GM21381 (cell line): Measurements from ENCODE around the gene CNTN2.

Source experiments
- ATAC-seq: cut with Tn5 transposase; IDR thresholded peaks from one replicate; pipeline ENCODE4 v1.9.1; 2021; ENCODE audit warnings: mild to moderate bottlenecking, moderate library complexity; ENCODE audit not compliant: unreplicated experiment

Gene CNTN2

GRCh38 chr1:205042911-205043806, at the start of gene CNTN2:
Gene CNTN2, plus strand, starts transcription at chr1:205043212. Its CDS starts 9,974 bp downstream, at chr1:205053186.
- ATAC-seq = no peak

GRCh38 chr1:204994086-204994862, 48.7 kb upstream of the CNTN2 start:
- ATAC-seq = no peak

- no peak for ATAC-seq
Observed at GRCh38 chr1:204996981-204997380, 46.0 kb upstream of the CNTN2 start.

GRCh38 chr1:204997591-204998355, 45.2 kb upstream of the CNTN2 start:
- no peak for ATAC-seq

- ATAC-seq = no peak
Observed at GRCh38 chr1:205001162-205001561, 41.9 kb upstream of the CNTN2 start.

GRCh38 chr1:205002705-205003104, 40.3 kb upstream of the CNTN2 start:
- no peak for ATAC-seq

GRCh38 chr1:205003358-205004131, 39.5 kb upstream of the CNTN2 start:
- no peak for ATAC-seq

GRCh38 chr1:205004351-205004750, 38.7 kb upstream of the CNTN2 start:
- no peak for ATAC-seq

GRCh38 chr1:205008896-205009295, 34.1 kb upstream of the CNTN2 start:
- ATAC-seq = no peak

GRCh38 chr1:205009670-205010069, 33.3 kb upstream of the CNTN2 start:
- no peak for ATAC-seq

GRCh38 chr1:205012391-205013140, 30.4 kb upstream of the CNTN2 start:
- ATAC-seq = no peak

GRCh38 chr1:205013683-205014367, 29.2 kb upstream of the CNTN2 start:
- ATAC-seq = no peak

- ATAC-seq = no peak
Observed at GRCh38 chr1:205014783-205015182, 28.2 kb upstream of the CNTN2 start.

GRCh38 chr1:205015241-205015640, 27.8 kb upstream of the CNTN2 start:
- no peak for ATAC-seq

GRCh38 chr1:205016075-205016474, 26.9 kb upstream of the CNTN2 start:
- no peak for ATAC-seq

- no peak for ATAC-seq
Observed at GRCh38 chr1:205016584-205016983, 26.4 kb upstream of the CNTN2 start.

- no peak for ATAC-seq
Observed at GRCh38 chr1:205017001-205017400, 26.0 kb upstream of the CNTN2 start.

GRCh38 chr1:205017766-205018165, 25.2 kb upstream of the CNTN2 start:
- ATAC-seq = no peak

GRCh38 chr1:205018381-205018780, 24.6 kb upstream of the CNTN2 start:
- ATAC-seq = no peak
